SK-N-SH (cell line): ENCODE results near the gene AGPAT3. TPM values are rescaled to one million over a fixed set of nuclear protein-coding genes. Genes with fewer than 3 reads are reported as not detected.

Experiments
- CTCF ChIA-PET: fragments of 300-600, 350-600 bp; formaldehyde crosslinking; extraction: SDS; loops from one replicate; lab custom pipeline; 2021; lab: Yijun Ruan, JAX
- POLR2A ChIA-PET: fragments of 350-600 bp; sonication (Branson Sonifier 250); formaldehyde crosslinking; extraction: SDS; loops from one replicate; lab custom pipeline; 2020; ENCODE audit warnings: antibody characterized with exemption, inconsistent platforms; lab: Yijun Ruan, JAX
- DNase-seq: peaks from one replicate; pipeline ENCODE4 v3.0.0; 2012
- H2AFZ ChIP-seq: fragments of 200-600 bp; sonication (generic); 2 replicates; pipeline ENCODE4 v1.8.1; 2016; ENCODE audit warnings: antibody characterized with exemption, mild to moderate bottlenecking, low read depth
- H3F3A ChIP-seq: fragments of 200-600 bp; sonication (generic); replicated peaks from 2 replicates; pipeline ENCODE3; 2016; ENCODE audit warnings: antibody characterized with exemption, mild to moderate bottlenecking; ENCODE audit not compliant: insufficient read depth
- H3K27ac ChIP-seq, 2 experiments: fragments of 200-500 bp in 1 of 2; fragments of 200-600 bp in 1 of 2; sonication (Bioruptor generic) in 1 of 2; sonication (generic), shearing (Covaris generic) in 1 of 2; 2 replicates each; pipeline versions ENCODE4 v1.5.1 to v1.6.1; 2014 to 2016; ENCODE audit warnings: low read depth in 2 of 2, inconsistent platforms in 1 of 2, low read length in 1 of 2, mild to moderate bottlenecking in 1 of 2, mixed read lengths in 1 of 2
- H3K27me3 ChIP-seq: fragments of 200-600 bp; sonication (generic), shearing (Covaris generic); 2 replicates; pipeline ENCODE4 v1.6.1; 2016; ENCODE audit warnings: mixed run types; ENCODE audit not compliant: insufficient read depth
- H3K36me3 ChIP-seq, 2 experiments: fragments of 200-500 bp in 1 of 2; fragments of 200-600 bp in 1 of 2; sonication (Bioruptor generic) in 1 of 2; sonication (generic) in 1 of 2; replicated peaks in 1 of 2; 2 replicates each; pipeline versions ENCODE3 to v1.5.1; 2014 to 2016; ENCODE audit warnings: low read length in 1 of 2, mild to moderate bottlenecking in 1 of 2; ENCODE audit not compliant: insufficient read depth in 2 of 2, control insufficient read depth in 1 of 2
- H3K4me1 ChIP-seq, 2 experiments: fragments of 200-500 bp in 1 of 2; fragments of 200-600 bp in 1 of 2; sonication (Bioruptor generic) in 1 of 2; sonication (generic), shearing (Covaris generic) in 1 of 2; 2 replicates each; pipeline versions ENCODE4 v1.5.1 to v1.6.1; 2014 to 2016; ENCODE audit warnings: low read depth in 1 of 2, low read length in 1 of 2, mixed run types in 1 of 2; ENCODE audit not compliant: insufficient read depth in 2 of 2, control insufficient read depth in 1 of 2
- H3K4me2 ChIP-seq: fragments of 200-600 bp; sonication (generic), shearing (Covaris generic); 2 replicates; pipeline ENCODE4 v1.6.1; 2017; ENCODE audit warnings: mixed run types
- H3K4me3 ChIP-seq, 2 experiments: fragments of 200-500 bp in 1 of 2; fragments of 200-600 bp in 1 of 2; sonication (Bioruptor generic) in 1 of 2; sonication (generic), shearing (Covaris generic) in 1 of 2; 2 replicates each; pipeline versions ENCODE4 v1.5.1 to v1.8.1; 2014 to 2016; ENCODE audit warnings: low read depth in 2 of 2, inconsistent platforms in 1 of 2, low read length in 1 of 2, mild to moderate bottlenecking in 1 of 2, mixed read lengths in 1 of 2, moderate library complexity in 1 of 2
- H3K79me2 ChIP-seq: fragments of 200-600 bp; sonication (generic); 2 replicates; pipeline ENCODE4 v1.8.1; 2017; ENCODE audit warnings: mild to moderate bottlenecking; ENCODE audit not compliant: insufficient read depth
- H3K9ac ChIP-seq: fragments of 200-600 bp; sonication (generic); 2 replicates; pipeline ENCODE4 v1.6.1; 2017; ENCODE audit warnings: mixed run types
- H3K9me2 ChIP-seq: fragments of 200-600 bp; sonication (generic); 2 replicates; pipeline ENCODE4 v1.6.1; 2017; ENCODE audit warnings: mixed run types
- H3K9me3 ChIP-seq: fragments of 200-600 bp; sonication (generic); 2 replicates; pipeline ENCODE4 v1.6.1; 2017; ENCODE audit warnings: mixed run types, mild to moderate bottlenecking, moderate library complexity
- H4K20me1 ChIP-seq: fragments of 200-600 bp; sonication (generic); 2 replicates; pipeline ENCODE4 v1.6.1; 2017; ENCODE audit warnings: mild to moderate bottlenecking, mixed run types; ENCODE audit not compliant: insufficient read depth
- CHD2 ChIP-seq: fragments of 150-350 bp; IDR thresholded peaks from 2 replicates; pipeline ENCODE4 v1.6.1; 2018; ENCODE audit warnings: low read length; ENCODE audit not compliant: partially characterized antibody
- EP300 ChIP-seq, 2 experiments: IDR thresholded peaks; 2 replicates each; pipeline versions ENCODE4 v1.4.0 to v1.6.1; 2012; ENCODE audit warnings: borderline replicate concordance in 1 of 2, low read depth in 1 of 2, low read length in 1 of 2
- EZH2phosphoT487 ChIP-seq: fragments of 200-600 bp; sonication (generic); IDR thresholded peaks from 2 replicates; pipeline ENCODE4 v1.6.1; 2017; ENCODE audit warnings: low read depth, mixed run types, mild to moderate bottlenecking, antibody characterized with exemption, moderate library complexity, borderline replicate concordance
- GABPA ChIP-seq: IDR thresholded peaks from 2 replicates; pipeline ENCODE4 v1.4.0; 2012; ENCODE audit warnings: low read depth, mild to moderate bottlenecking
- MEF2A ChIP-seq: IDR thresholded peaks from 2 replicates; pipeline ENCODE4 v1.4.0; 2012; ENCODE audit warnings: low read depth, borderline replicate concordance
- MXI1 ChIP-seq: IDR thresholded peaks from 2 replicates; pipeline ENCODE4 v1.6.1; 2012; ENCODE audit warnings: mild to moderate bottlenecking, low read depth, low read length, improper control_type of control experiment
- NRF1 ChIP-seq: IDR thresholded peaks from 2 replicates; pipeline ENCODE4 v1.6.1; 2012; ENCODE audit warnings: low read depth, mild to moderate bottlenecking, low read length
- RAD21 ChIP-seq: IDR thresholded peaks from 2 replicates; pipeline ENCODE4 v1.6.1; 2012; ENCODE audit warnings: mild to moderate bottlenecking, low read length
- RCOR1 ChIP-seq: fragments of 150-350 bp; IDR thresholded peaks from 2 replicates; pipeline ENCODE4 v1.6.1; 2017; ENCODE audit warnings: antibody characterized with exemption, low read length
- RFX5 ChIP-seq: IDR thresholded peaks from 2 replicates; pipeline ENCODE4 v1.6.1; 2012; ENCODE audit warnings: mild to moderate bottlenecking, improper control_type of control experiment, low read length
- RXRA ChIP-seq: IDR thresholded peaks from 2 replicates; pipeline ENCODE4 v1.4.0; 2012; ENCODE audit warnings: low read depth, mild to moderate bottlenecking, borderline replicate concordance
- SIN3A ChIP-seq: IDR thresholded peaks from 2 replicates; pipeline ENCODE4 v1.6.1; 2012; ENCODE audit warnings: low read depth, mild to moderate bottlenecking, low read length, moderate library complexity, borderline replicate concordance
- TEAD4 ChIP-seq: IDR thresholded peaks from 2 replicates; pipeline ENCODE4 v1.4.0; 2012; ENCODE audit warnings: mild to moderate bottlenecking, borderline replicate concordance; ENCODE audit not compliant: insufficient read depth
- WGBS: methylation state at CpG from one replicate; pipeline ENCODE4 v1.1.6; 2017; ENCODE audit warnings: low lambda C conversion rate; 5-methylcytosine and 5-hydroxymethylcytosine counted together
- polyA plus RNA-seq, 3 experiments: library from polyadenylated mRNA; depleted of rRNA; stranded (reverse); fragments of >200 nt; gene quantifications; 2 replicates each; pipeline ENCODE4 v1.2.3, GENCODE V29; 2012
- TF ChIP-seq, protein P1 (sequence below): IDR thresholded peaks from 2 replicates; pipeline ENCODE4 v1.4.0; 2012; ENCODE audit warnings: low read depth
- TF ChIP-seq, protein P2 (sequence below): IDR thresholded peaks from 2 replicates; pipeline ENCODE4; 2012
- TF ChIP-seq, protein P3 (sequence below): IDR thresholded peaks from 2 replicates; pipeline ENCODE4 v1.4.0; 2012; ENCODE audit warnings: low read depth, borderline replicate concordance
- TF ChIP-seq, protein P4 (sequence below): IDR thresholded peaks from 2 replicates; pipeline ENCODE4 v1.4.0; 2012; ENCODE audit warnings: low read depth, borderline replicate concordance

Gene AGPAT3
- polyA plus RNA-seq, 1 of the 3 experiments (the other 2 are of a cell fraction), result 35.3 TPM

DNA sequence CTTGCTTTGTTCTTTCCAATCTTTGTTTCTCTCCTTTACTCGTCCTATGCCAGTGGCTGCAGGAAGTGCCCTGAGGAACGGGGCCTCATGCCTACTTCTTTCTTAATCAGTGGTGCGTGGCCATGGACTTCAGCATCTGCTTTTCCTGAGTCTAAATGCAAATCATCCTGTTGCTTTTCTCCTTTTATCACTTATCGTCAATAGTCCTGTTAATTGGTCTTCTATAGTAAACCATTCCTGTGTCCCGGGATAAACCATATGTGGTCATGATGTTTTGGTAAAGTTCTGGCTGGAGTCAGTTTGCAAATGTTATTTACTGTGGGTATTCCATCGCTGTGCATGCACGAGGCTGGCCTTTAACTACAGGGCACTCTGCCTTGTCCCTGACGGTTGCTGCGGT is 47.5 kb downstream of the AGPAT3 start:
- H3K4me1 ChIP-seq, result no peaks in the 10 kb centered on the region; a peak in 1 of 4 replicates
- DNase-seq, result no peak
- no peak overlapping the region for H3K27ac ChIP-seq
- POLR2A ChIA-PET, result no interaction called here
- H3K9me2 ChIP-seq, result no peaks in the 10 kb centered on the region
- no peak overlapping the region for H2AFZ ChIP-seq
- no peaks in the 10 kb centered on the region for H3K27me3 ChIP-seq
- peaks cover 59% of the 10 kb centered on the region for H3K79me2 ChIP-seq
- CTCF ChIA-PET, result no interaction called here
- no peaks in the 10 kb centered on the region for H3K9me3 ChIP-seq
- TF ChIP-seq MEF2A, result no peak
- no peak for TF ChIP-seq NRF1
- no peak for TF ChIP-seq RCOR1
- TF ChIP-seq, all 33 proteins: peak for 0
- WGBS, result 98% methylated on average over 9 of the region's 9 CpGs
- Histone ChIP-seq H3F3A (peaks cover 6% of the 10 kb centered on the region), H4K20me1 (peaks cover 23% of the 10 kb centered on the region; the same call in 1 of the 2 replicates), H3K4me2 (no peak overlapping the region), H3K4me3 (no peak overlapping the region), H3K36me3 (peaks cover 0 to 2% of the 10 kb centered on the region in 2 experiments), H3K9ac (no peak overlapping the region)

DNA sequence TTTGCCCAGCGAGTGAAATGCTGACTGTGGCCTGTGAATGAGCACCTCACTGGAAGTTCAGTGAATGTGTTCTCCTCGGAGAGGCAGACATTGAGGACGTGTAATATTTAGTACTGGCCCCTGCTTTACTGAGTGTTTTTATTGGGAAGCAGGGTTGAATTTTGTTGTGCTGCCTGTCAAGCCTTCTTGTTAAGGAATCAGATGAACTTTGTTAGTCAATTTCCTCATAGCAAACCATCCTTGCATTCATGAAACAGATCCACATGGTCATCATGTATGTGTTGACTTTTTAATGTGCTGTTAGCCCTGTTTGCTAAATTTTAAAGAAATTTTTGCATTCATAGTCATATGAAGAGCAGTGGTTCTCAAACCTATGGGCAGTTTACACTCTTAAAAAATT is 47.9 kb downstream of the AGPAT3 start:
- DNase-seq, result no peak
- H3F3A ChIP-seq, result peaks cover 6% of the 10 kb centered on the region
- H2AFZ ChIP-seq, result no peak overlapping the region
- no peak overlapping the region for H3K27ac ChIP-seq
- peaks cover 24% of the 10 kb centered on the region; the same call in 1 of the 2 replicates for H4K20me1 ChIP-seq
- no peak overlapping the region for H3K4me3 ChIP-seq
- H3K9me2 ChIP-seq, result no peaks in the 10 kb centered on the region
- no peak overlapping the region for H3K9ac ChIP-seq
- 94% methylated on average over 3 of the region's 3 CpGs for WGBS
- H3K27me3 ChIP-seq, result no peaks in the 10 kb centered on the region
- CTCF ChIA-PET, result interaction anchor here (1.2 kb wide), 1 partner anchor 63 kb away, joined by 4 read pairs; no protein-coding TSS in a partner anchor
- H3K4me1 ChIP-seq, result no peaks in the 10 kb centered on the region; a peak in 1 of 4 replicates
- peaks cover 0 to 2% of the 10 kb centered on the region in 2 experiments for H3K36me3 ChIP-seq
- POLR2A ChIA-PET, result no interaction called here
- TF ChIP-seq EP300 (IDR thresholded peaks at IDR 0.05; ENCODE audit: borderline replicate concordance in 1 of 2, low read depth in 1 of 2, low read length in 1 of 2) (no peak), RAD21 (no peak), MXI1 (no peak), CHD2 (no peak), GABPA (no peak), RCOR1 (no peak), SIN3A (no peak), TEAD4 (no peak), EZH2phosphoT487 (no peak), RXRA (no peak), RFX5 (no peak), MEF2A (no peak)
- TF ChIP-seq, protein P1, sequence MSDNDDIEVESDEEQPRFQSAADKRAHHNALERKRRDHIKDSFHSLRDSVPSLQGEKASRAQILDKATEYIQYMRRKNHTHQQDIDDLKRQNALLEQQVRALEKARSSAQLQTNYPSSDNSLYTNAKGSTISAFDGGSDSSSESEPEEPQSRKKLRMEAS, result no peak
- TF ChIP-seq, protein P2, sequence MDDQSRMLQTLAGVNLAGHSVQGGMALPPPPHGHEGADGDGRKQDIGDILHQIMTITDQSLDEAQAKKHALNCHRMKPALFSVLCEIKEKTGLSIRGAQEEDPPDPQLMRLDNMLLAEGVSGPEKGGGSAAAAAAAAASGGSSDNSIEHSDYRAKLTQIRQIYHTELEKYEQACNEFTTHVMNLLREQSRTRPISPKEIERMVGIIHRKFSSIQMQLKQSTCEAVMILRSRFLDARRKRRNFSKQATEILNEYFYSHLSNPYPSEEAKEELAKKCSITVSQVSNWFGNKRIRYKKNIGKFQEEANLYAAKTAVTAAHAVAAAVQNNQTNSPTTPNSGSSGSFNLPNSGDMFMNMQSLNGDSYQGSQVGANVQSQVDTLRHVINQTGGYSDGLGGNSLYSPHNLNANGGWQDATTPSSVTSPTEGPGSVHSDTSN, result no peak
- TF ChIP-seq, protein P3, sequence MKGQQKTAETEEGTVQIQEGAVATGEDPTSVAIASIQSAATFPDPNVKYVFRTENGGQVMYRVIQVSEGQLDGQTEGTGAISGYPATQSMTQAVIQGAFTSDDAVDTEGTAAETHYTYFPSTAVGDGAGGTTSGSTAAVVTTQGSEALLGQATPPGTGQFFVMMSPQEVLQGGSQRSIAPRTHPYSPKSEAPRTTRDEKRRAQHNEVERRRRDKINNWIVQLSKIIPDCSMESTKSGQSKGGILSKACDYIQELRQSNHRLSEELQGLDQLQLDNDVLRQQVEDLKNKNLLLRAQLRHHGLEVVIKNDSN, result no peak
- TF ChIP-seq, protein P4, sequence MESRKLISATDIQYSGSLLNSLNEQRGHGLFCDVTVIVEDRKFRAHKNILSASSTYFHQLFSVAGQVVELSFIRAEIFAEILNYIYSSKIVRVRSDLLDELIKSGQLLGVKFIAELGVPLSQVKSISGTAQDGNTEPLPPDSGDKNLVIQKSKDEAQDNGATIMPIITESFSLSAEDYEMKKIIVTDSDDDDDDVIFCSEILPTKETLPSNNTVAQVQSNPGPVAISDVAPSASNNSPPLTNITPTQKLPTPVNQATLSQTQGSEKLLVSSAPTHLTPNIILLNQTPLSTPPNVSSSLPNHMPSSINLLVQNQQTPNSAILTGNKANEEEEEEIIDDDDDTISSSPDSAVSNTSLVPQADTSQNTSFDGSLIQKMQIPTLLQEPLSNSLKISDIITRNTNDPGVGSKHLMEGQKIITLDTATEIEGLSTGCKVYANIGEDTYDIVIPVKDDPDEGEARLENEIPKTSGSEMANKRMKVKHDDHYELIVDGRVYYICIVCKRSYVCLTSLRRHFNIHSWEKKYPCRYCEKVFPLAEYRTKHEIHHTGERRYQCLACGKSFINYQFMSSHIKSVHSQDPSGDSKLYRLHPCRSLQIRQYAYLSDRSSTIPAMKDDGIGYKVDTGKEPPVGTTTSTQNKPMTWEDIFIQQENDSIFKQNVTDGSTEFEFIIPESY, result no peak
- TF ChIP-seq, all 33 proteins: peak for 0
- Histone ChIP-seq H3K79me2 (peaks cover 59% of the 10 kb centered on the region), H3K4me2 (no peak overlapping the region), H3K9me3 (no peaks in the 10 kb centered on the region)
